ENCODE results near the gene THSD7B.

Gene THSD7B

DNA sequence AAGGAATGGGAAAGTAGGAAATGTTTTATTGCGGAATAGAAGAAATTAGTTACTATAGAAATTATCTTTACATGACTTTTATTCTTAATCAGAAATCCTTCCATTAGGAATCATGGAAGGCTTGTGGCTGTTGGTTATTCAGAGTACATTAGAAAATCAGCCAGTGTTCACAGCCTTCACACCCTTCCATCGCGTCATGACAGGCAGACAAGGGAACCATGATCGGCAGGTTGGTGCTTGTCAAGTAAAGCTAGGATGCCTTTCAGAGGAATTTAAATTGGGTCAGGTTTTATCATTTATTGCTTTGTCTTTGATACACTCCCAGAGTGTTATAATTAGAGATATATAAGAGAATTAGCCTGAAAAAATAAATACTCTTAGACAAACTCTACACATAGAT lies 400.6 kb downstream of the THSD7B start:
- no peak for DNase-seq

DNA sequence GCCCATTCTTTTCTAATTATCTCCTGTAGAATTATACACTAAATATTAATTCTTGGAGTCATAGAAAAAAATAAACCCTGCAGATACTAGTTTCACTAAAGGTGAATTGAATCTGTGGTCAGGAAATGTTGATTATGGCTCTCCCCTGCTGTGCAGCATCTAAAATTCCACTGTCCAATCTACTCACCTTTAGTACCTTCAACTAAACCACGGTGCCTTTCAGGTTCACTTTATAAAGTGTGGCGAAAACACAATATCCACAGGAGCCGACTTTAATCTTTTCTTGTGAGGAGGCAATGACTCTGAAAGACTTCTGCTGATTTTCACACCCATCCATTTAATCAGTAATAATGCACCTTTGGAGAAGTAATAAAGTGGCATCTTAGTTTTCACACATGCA lies 402.3 kb downstream of the THSD7B start:
- no peak for DNase-seq

DNA sequence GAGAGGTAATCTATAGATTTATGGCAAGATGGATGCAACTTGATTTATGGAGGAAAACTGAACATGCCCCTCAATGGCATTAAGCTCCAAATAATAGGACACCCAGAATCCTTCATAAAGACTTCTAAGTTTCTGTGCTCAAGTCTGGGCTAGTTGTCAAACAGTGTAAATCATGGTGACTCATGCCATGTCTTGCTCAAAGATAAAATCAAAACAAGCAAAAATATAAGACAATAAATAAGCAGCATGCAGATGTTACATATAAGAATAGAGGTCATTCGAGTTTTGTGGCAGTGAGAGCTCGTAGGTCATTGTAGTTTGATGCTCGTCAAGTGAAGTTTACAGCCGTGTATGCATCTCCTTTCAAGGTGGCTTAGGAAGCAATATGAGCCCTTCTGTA lies 403.2 kb downstream of the THSD7B start:
- DNase-seq: no peak

DNA sequence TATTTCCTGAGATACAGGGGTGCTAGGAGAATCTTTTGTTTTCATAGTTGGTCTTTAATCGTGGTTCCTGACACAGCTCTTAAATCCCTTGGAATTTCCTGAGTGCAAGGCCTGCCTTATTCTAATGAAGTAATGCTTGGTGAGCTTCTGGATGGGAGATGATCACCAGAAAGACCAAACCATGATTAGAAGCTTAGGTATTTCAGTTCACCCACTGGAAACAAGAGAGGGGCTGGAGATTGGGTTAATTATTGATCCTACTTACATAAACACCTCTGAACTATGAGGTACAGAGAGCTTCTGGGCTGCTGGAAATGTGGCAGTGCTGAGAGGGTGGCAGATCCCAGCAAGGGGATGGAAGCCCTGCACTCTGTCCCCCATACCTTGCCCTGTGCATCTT lies 406.8 kb downstream of the THSD7B start:
- DNase-seq: no peak

DNA sequence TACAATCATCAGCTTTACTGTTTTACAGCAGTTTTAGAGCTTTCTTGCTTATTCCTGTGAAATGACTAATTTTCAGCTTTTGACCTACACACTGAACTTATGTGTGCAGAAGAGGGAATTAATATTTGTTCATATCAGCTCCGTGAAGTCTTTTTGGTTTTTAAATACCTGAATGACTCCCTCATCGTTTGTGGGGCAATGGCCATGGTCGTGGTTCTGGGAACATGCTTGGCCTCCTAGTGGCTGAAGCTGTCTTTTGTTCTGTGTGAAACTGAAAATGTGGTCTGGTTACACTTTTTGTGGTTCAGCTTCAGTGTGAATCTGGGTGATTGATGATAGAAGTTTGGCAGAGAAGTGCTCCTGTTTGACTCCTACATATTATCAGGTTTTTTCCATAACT lies 408.1 kb downstream of the THSD7B start:
- no peak for DNase-seq

DNA sequence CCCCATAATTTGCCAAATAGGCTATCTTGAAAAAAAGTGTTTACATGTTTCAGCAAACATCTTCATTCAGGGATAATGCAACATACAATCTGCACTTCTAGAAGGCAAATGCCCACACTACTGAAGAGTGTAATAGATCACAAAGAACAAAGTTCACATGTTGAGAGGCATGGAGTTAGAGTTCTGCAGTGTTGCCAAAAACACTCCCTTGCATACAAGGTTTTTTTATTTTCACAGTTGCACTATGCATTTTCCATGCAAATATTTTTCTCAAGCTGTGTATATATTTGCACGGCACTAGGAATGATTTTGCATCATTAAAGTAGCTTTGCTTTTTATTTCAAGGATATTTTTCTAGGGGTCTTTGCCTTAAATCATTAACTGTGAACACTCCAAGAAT lies 409.9 kb downstream of the THSD7B start:
- DNase-seq: no peak

DNA sequence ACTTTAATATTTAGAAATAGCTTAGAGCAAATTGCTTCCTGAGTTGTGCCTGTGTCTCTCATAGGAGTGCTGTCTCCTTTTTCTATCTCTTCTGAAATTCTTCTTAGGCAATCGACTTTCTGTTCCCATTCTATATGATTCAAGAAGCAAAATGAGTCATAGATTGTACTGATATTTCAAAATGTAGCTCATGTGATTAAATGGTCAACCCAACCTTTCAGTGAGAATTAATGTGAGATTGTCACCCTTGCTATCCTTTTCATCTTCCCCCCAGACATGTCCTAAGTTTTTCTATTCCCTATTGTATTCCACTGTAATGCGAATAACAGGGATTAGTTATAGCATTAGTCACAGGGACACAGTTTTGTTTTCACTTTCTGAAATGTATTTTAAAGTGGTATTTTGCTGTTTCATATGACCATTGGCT lies 413.6 kb downstream of the THSD7B start:
- DNase-seq: no peak

DNA sequence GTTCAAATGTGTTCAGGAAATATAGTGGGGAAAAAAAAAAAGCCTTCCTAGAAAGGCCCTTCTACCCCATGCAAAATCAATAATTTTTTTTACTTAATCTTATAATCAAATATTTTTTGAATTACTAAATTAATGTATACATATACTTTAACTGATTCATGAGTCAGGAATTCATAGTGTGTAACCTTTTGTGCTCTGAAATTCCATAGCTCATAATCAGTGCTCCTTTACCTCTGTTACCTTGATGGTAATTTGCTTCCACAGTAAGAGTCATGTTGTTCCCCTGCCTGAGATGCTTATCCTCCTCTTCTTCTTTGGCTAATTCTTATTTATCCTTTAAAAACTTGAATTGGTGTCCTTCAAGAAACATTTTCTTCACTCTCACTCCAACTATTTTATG lies 414.2 kb downstream of the THSD7B start:
- DNase-seq: no peak

DNA sequence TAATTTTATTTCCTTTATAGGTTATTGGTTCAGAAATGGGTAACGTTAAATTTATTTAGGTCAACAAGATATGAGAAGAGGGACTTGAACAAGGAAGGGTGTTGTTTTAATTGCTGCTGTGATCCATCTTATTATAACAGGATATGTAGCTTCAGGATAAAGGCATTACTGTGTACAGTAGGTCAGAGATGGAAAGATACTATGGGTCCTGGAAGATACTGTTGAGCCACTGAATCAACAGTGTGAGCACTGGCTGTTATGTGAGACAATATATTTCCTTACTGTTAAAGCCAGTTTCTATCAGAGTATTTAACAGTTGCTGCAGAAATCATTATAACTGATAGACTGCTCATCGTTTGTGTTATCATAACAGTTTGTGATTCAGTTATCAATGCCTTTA lies 414.7 kb downstream of the THSD7B start:
- no peak for DNase-seq

DNA sequence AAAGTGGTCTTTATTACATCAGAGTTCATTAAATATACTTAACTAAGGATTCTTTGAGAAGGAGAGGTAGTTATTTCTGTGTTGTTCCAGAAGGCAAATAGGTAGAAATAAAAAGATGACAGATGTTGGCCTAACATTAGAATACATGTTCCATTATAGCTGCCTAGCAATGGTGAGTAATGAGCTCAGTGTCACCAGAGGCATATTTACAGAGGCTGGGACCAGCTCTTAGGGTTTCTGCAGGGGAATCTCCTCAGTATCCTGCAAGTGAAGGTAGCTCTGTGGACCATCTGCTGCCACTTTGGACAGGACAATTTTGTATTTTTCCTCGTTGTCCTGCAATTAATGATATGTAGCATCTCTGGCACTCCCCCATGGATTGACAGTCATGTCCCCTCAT lies 416.0 kb downstream of the THSD7B start:
- no peak for DNase-seq

DNA sequence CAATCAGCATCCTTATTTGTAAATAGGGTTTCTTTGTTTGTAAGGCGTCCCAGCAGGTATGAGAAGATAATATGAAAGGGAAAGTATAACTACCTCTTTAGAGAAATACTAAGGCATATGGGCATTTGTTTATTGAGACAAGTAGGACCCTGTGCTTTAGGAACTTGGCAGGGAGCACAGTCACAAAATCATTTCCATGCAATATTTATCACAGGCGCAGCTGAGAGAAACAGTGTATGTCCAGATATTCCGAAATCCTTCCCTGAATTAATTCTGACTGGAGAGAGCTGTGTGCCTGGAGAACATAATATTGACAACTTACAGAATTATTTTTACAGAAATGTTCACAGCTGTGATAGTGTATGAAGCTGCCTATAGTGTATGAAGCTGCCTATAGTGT lies 416.7 kb downstream of the THSD7B start:
- no peak for DNase-seq

DNA sequence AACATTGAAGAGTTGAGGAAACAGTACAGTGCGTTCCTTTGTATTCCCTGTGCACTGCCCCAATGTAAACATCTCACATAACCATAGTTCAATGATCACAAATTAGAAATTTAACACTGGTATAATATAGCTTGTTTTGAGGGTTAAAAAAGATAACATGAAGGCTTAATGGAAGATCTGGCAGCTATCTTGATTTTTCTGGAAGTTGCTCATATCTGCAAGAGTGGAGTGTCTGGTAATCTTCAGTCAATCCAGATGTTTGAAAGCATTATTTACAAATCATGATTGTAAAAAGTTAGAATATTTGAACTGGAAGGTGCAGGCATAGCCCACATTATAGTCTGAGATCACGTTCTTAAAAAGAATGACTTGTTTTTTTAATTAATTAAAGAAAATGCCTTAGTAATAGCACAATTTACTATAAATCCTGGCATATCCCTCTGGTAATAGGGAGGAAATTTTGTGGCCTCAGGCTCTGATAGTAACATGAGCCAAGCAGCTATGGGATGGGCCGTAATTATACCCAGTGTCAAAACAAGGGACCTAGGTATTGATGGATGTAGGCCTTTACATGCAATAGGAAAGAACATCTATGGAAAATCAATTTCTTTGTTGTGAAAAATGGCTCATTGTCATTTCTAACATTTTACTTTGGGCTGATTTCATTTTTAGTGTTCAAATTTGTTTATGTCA lies 418.0 kb downstream of the THSD7B start:
- no peak for DNase-seq

DNA sequence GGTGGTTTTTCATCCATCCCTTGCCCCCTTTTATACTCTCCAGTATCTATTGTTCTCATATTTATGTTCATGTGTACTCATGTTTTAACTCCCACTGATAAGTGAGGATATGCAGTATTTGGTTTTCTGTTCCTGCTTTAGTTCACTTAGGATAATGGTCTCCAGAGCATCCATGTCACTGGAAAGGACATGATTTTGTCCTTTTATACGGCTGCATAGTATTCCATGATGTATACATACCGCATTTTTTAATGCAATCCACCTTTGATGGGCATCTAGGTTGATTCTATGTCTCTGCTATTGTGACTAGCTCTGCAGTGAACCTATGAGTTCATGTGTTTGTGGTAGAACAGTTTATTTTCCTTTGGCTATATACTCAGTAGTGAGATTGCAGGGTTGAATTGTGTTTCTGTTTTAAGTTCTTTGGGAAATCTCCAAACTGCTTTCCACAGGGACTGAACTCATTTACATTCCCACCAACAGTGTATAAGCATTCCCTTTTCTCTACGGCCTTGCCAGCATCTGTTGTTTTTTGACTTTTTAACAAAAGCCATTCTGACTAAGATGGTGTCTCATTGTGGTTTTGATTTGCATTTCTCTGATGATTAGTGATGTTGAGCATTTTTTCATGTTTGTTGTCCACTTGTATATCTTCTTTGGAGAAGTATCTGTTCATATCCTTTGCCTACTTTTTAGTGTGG lies 420.2 kb downstream of the THSD7B start:
- DNase-seq: no peak

DNA sequence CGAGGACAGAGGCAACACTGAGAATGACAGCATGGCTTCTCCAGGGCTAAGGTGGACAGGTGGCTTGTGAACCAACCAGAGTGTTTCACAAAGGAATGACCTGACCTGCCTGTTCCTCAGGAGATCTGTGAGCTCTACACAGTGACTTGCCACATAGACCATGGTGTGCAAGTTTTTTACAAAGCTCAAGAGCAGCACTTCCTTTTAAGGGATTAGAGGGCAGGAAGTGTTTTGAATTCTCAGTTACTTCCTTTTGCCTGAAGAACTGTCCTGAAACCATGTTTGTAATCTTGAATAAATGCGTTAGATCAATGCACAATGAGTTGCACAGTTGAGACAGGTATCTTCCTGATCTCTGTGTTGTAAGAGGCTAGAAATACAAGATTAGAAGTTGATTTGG lies 421.9 kb downstream of the THSD7B start:
- DNase-seq: no peak

DNA sequence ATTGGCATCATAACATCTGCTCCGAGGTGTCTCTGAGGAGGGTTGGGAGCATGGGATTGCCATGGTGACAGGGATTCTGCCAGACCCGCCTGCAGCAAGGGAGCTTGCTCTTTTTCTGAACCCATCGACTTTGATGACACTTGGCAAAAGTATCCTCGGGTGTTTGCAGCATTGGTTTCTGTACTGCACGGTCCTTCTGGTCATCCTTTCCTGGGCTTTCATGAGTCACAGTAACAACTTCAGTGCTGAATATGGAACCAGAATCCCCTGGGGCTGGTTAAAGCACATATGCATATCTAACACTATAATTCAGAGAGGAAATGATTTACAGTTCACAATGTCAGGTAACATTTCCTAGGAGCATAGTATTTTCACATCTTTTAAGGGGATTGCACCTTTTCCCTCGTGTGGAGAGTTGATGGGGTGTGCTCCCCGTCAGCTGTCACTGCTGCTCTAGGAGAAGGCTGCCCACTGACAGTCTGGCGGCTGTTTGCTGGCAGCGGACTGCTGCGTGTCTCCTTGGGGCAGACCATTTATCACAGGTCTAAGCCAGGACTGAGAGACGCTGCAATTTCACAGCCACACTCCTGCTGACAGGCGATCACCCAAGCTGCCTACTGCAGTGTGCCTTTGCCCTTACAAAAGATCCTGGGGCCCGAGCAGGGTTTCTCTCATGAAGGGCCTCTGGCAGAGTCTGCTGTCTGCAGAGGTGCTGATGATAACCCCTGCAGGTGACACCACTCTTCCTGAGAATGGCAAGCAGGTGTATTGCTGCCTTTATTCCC lies 425.3 kb downstream of the THSD7B start:
- DNase-seq: no peak

DNA sequence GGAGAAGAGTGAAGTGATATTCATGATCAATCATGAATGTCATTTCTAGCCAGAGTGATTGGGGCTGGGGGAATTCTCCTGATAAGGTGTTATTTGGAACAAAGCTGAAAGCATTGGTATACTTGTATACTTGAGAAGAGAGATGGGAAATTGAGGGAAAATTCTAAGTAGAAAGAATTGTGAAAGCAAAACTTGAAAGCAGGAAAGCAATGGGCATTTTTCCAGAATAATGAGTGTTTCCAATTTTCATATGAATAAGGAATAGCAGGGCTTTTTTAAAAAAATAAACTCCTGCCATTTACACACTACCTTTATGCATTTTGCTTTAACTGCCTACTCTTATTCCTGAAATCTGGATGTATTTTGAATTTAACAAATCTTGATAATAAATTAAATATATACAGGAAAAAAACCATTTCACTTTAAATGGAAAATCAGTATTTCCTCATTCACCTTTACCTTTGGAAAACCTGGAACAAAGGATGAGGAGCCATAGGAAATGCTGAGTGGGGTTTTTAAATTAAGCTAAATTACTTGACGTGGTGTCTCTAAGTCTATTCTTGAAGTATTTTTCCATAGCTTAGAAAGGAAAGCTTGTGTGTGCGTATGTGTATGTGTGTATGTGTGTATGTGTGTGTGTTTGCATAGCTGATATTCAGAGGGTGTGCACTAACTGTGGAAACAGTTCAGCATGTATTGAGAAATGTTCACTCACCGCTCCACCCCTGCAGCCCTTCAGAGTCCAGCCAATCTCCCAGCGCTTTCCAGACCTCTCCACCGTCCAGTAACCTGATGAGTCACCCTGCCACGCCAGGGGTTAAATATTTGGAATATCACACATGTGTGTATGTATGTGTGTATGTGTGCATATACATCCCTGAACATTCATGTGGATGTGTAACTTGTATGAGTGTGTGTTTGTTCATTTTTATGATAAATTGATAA lies 427.3 kb downstream of the THSD7B start:
- no peak for DNase-seq

DNA sequence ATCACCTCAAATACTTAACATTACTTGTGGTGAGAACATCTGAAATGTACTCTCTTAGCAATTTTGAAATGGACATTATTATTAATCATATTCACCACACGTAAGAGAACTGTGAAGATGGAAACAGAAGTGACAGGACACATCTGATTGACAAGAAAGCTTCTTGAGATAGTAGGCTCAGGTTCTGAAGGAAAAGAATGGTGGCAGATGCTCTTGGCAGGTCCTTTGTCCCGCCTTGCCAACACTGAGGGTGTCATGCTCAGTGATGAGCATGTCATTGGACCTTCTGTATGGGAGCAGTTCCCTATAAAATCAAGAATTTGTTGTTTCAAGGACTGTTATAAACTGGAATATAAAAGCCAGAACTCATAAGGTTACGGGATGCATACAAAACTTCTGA lies 428.1 kb downstream of the THSD7B start:
- no peak for DNase-seq

DNA sequence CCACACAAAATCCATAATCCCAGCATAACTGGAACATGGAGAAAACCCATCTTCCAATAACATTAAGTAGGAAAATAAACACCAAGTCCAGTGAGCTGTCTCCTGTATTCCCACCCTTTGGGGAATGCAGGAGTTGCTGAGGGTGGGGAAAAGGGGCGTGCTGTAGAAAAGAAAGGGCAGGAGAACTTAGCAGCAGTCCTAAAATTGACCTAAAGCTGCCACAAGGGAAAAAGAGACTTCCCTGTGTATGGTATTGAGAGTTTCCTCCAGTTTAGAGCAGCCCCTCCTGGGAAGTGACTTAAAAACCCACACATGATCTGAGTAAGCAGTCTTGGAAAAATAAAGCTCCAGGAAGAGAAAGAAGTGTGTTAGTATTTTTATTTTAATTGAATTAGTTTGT lies 428.8 kb downstream of the THSD7B start:
- no peak for DNase-seq

DNA sequence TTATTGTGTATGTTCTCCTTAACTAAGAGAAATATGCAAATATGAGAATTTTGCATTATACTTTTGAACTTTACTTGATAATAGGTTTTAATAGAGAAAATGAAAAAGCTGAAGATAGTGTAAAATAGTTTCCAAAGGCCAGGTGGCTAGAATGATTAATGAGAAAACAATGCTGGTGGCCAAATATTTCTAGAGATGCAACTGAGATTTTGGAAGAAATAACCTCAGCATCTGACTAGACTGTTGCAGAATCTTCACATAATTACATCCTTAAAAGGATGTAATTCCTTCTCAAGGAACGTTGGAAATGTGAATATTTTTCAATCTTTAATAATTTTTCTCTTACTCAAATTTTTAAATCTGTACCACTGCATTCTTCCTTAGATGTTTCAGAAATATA lies 434.4 kb downstream of the THSD7B start:
- no peak for DNase-seq

DNA sequence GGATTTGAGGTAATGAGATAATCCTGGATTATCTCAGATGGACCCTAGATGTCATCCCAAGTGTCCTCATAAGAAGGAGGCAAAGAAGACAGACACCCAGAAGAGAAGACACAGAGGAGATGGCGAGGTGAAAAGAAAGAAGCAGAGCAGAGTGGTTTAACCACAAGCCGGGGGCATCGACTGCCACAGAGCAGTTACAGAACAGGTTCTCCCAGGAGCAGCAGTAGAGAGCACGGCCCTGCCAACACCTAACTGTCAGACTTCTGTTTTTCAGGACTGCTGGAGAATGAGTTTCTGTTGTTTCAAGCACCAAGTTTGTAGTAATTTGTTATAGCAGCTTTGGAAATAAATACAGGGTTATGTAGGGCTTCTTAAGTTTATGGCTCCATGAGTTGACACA lies 437.0 kb downstream of the THSD7B start:
- no peak for DNase-seq

DNA sequence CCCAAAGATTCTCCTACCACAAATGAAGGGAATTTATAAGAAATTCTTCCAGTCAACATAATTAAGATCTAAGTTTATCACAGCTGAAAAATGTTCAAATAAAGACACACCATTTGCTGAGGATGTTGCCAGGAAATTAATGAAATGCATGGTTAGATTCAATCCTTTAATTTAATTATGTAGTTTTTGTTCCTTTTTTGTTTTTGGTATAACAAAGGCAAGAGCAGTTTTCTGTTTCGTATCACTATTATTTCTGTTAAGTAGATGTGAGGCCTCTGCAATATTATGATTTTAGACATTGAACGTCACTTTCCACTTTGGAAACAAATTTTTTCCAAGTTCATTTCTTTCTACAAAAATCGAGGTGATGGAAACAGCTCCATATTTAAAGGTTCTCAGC lies 440.0 kb downstream of the THSD7B start:
- no peak for DNase-seq

DNA sequence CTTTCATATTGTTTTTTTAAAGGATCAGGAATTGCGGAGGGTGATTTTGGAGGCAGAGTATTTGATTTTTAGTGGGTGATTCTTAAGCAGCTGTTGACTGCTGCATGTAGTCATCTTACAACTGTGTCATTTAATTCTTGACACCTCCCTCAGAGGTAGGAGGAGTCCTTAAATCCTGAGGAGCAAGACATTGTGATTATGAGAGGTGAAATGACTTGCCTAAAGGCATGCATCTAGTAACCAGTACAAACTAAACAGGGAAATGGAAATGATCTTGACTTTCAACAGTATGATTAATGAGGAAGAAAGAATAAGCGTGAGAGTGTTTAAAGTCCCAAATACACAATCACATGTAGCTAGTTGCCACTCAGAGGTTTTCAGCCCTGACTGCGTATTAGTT lies 440.7 kb downstream of the THSD7B start:
- DNase-seq: no peak

DNA sequence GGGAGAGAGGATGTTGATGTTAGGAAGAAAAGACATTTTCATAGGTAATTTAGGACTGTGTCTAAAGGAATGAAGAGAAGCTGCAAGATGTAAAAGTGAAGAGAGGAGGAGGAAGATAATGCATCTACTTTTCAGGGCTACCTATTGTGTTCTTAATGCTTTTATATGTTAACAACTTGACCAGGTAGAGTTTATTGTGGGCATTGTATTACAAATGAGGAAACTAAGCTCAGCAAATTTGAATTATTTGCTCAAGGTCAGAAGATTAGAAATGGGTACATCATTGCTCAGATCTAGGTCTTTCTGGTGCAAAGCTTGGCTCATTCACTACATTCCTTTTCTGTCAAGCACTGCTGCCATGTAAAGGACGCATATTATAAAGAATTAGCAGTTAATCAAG lies 441.7 kb downstream of the THSD7B start:
- DNase-seq: no peak

All from stimulated activated CD4-positive, alpha-beta T cell treated with anti-CD3 and anti-CD28 coated beads, Interleukin-2, amount 100 ng/mL, for 48 hours (primary cell).